ENCODE results near the gene MCOLN3.
A peak's percentile ranks its signal among the peaks of the same experiment; 100 is the strongest.

The MCOLN3 gene, protein sequence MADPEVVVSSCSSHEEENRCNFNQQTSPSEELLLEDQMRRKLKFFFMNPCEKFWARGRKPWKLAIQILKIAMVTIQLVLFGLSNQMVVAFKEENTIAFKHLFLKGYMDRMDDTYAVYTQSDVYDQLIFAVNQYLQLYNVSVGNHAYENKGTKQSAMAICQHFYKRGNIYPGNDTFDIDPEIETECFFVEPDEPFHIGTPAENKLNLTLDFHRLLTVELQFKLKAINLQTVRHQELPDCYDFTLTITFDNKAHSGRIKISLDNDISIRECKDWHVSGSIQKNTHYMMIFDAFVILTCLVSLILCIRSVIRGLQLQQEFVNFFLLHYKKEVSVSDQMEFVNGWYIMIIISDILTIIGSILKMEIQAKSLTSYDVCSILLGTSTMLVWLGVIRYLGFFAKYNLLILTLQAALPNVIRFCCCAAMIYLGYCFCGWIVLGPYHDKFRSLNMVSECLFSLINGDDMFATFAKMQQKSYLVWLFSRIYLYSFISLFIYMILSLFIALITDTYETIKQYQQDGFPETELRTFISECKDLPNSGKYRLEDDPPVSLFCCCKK

GRCh38 chr1:85048296-85049064, at the start of gene MCOLN3:
Gene MCOLN3 (minus strand): TSS chr1:85048500. CDS start chr1:85045360, 3,140 bp downstream.
- DNase-seq, result no peak

GRCh38 chr1:85093644-85094043, 45.3 kb upstream of the MCOLN3 start:
- no peak for DNase-seq

- DNase-seq, result no peak
Measured at GRCh38 chr1:85091671-85092280, 43.5 kb upstream of the MCOLN3 start.

DNA sequence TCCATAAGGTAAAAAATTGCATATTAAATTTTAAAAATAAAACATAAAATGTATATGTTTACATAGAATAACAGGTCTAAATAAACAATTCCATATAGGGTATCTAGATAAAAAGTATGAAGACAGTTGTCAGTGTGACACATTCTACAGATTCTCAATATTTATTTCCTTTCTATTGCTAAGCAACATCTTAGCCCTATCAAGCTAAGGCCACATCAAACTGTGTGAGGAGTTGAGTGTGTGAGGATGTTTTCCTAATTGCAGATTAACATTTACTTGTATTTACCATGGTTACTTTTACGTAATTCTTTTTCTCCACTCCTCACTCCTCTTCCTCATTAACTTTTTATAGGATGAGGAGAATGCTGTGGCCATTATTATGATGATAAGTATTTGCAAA, 41.9 kb upstream of the MCOLN3 start:
- no peak for DNase-seq

- DNase-seq, result no peak
Measured at GRCh38 chr1:85089203-85089602, 40.9 kb upstream of the MCOLN3 start.

DNA sequence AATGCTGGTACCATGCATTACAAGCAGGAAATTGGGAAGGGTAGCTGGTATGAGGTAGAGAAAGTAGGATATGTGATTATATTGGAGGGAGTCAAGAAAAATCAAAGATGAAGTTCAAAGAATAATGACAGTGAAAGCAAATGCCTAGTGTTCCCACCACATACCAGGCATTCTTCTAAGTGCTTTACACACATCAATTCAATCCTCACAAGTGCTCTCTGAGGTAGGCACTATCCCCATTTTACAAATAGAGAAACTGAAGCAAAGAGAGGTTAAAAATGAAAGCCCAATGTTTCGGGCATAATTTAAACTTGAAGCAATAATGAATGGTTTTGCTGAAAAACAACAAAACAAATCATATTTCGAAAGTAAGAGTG, 40.1 kb upstream of the MCOLN3 start:
- no peak for DNase-seq

DNA sequence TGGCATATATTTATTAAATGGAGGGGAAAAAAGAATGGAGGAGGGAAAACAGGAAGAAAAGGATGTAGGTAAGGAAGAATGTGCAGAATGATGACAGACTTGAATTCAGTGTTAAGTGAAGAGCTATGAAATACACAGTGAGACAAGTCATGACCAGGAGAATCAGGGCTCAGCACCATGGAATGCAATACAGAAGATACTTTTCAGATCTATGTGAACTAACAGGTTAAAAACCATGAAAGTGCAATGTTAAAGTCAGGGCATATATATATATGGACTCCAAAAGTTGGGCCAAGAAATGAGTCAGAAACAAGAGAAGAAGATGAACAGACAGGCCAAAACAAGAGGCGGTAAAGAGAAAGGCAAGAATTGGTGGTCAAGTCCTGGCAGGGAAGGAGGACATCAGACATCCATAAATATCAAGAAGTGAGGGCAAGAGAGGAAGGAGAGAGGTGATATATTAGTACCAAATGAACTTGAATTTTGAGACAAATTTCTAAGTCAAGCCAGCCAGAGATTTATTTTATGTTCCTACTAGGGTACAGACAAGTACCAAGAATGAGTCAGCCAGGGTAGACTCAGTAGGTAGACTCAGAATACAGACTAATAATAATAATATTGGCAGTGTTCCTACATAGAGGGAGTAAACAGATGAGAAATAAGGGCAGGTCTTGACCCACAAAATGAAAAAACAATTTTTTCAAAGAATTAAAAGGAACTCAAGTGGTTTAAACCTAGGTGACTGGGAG, 39.5 kb upstream of the MCOLN3 start:
- DNase-seq, result no peak

GRCh38 chr1:85085417-85085816, 37.1 kb upstream of the MCOLN3 start:
- no peak for DNase-seq

DNA sequence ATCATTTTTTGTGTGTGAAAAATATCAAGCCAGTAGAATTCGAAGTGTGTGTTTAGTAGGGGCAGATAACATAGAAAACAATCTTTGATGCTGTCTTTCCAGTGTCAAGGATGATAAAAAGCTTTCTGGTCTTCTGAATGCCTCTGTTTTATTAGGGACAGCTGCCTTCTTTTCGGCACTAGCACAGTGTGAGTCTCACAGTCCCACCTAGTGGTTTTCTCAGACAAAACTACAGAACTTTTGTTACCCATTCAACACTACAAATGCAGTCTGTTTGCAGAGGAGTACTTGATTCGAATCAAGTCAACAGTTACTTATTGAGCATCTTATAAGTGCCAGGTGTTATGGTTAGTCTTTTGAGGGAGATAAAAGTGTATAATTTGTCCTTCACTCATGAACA, 30.6 kb upstream of the MCOLN3 start:
- no peak for DNase-seq

DNA sequence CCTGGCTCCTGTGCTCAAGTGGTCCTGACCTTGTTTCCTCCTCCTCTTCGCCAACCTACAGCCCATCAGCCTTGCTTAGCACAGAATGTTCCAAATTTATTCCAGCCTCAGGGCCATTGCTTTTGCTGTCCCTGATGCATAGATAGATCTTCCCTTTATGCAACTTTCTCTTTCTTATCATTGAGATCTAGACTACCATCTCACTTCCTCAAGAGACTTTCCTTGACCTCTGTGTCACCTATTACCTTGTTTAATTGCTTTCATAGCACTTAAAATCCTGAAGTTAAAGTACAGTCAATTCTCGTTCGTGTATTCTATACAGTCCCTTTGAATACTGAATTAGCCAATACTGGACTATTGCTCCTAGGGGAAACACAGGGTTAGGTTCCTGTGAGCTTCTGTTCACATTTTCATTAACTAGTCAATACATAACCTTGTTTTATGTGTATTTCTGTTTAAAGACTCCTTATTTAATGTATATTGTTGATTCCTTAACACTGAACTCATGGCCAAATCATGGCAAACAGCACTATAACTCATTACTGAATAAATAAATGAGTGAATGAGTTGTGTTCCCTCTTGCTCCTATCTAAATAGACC, 26.2 kb upstream of the MCOLN3 start:
- DNase-seq, result no peak

DNA sequence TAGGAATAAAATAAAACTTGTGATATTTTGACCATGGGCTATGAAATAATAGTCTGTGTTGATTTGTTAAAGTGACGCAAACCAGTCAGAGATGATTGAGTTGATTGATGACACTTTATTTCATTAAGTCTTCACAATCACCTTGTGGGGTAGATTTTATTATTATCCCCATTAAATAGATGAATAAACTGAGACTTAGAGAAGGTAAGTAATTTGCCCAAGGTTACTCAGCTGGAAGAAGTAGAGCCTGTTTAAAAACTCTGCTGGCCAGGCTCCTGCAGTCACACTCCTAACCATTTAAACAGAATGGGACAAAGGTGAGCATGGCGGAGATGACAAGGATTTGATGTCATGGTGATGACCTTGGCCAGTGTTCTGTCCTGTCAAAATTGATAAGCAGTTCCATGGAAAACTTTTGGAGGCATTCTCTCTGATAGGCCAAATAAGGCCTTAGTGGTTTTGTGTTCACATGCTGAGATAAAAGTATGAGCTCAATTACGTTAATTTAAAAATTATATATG, 22.7 kb upstream of the MCOLN3 start:
- DNase-seq, result no peak

DNA sequence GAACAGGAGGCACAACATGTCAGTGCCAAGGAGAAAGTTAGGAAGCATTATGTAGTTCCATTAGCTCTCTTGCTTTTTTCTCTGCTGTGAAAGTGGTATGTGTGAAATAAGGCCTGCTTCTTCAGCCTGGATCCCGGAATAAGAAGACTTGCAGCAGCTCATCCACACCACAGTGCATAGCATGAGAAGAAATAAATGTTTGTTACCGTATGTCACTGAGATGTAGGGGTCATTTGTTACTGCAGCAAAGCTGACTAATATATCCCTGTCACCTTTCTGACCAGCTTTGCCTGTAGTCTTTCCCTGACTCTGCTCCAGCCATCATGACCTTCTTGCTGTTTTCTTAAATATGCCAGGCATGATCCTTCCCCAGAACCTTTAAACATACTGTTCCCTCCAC, 20.5 kb upstream of the MCOLN3 start:
- no peak for DNase-seq

DNA sequence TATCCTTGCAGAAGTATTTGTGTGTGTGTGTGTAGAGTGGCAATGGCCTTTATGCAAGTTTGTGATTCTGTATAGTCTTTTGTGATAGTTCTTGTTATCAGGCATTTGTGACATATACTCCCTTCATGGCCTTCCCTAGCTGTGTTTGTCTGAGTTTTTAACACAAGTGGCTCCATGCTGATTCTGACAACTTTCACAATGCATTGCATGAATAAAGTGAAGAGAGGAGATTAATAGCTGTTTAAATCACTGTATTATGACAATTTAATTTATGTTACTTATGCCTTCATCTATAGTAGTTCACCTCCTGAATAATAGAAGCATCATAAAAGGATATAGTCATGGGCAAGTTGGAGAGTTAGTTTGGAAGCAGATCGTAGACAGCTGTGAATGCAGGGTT, 17.2 kb upstream of the MCOLN3 start:
- DNase-seq, result no peak

GRCh38 chr1:85062425-85063026, 14.2 kb upstream of the MCOLN3 start:
- DNase-seq, result no peak

DNA sequence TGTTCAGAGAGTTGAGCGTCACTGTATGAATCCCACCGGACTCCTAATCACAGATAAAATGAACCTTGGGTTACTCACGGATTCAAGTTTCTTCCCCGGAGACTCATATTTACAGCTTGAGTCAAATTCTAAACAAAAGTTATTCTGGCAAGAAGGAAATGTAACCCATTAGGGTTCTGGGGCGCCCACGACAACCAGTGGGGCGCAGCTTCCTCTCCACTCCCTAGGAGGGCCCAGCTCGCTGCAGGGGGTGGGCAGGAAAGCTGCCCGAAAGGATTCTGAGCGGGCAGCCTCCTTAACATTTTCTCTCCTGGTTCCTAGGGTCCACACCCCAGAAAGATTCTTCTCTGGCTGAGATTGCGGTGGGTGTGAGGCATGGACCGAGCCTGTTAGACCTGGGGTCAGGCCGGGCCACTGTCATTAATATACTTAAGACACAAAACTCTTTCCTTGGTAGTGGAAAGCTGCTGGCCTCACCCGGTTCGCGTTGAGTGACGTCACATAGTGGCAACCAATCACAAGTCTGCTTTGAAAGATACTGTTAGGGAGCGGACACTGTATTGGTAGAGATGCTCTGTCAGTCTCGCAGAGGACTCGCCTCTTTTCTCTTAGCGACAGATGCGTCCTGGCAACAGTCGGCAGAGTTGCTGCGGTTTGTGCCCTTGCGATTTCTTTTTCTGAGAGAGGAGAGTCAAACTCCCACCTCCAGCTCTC, 13.6 kb upstream of the MCOLN3 start:
- DNase-seq, result peak; percentile 68

- DNase-seq, result no peak
Measured at GRCh38 chr1:85060038-85060437, 11.7 kb upstream of the MCOLN3 start.

DNA sequence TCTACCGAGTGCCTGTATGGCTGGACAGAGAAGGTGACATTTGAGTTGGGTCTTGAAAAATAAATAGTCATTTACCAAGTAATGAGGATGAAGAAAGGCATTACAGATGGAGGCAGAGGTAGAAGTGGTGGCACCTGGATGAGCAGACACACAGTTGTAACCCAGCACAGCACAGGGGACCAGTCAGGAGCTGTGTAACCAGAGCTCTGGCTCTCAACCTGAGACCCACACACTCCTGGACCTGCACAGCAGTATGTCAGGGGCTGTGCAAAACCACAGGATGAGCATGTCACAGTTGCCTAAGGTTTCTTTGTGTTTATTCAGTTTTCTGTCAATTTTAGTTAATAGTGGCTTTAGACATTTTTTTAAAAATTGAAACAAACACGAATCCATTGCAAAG, 11.3 kb upstream of the MCOLN3 start:
- no peak for DNase-seq

- DNase-seq, result no peak
Measured at GRCh38 chr1:85058786-85059185, 10.5 kb upstream of the MCOLN3 start.

DNA sequence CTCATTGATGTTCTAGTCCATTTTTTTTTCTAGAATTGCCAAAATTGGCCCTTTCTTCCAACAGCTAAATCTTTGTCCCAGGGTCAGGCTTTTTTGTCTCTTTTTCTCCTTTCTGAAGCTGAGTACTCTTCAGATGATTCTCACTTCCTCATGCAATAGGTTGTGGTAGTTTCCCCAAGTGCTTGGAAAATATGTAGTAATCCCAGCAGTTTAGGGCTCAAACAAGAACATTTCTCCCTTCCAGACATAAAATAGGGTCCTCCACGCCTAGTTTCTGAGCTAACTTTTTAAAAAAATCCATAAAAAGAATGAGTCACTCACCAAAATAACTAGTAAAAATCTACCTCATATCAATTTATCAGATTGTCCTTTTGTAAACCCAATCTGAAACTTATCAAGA, 10.0 kb upstream of the MCOLN3 start:
- DNase-seq, result no peak

DNA sequence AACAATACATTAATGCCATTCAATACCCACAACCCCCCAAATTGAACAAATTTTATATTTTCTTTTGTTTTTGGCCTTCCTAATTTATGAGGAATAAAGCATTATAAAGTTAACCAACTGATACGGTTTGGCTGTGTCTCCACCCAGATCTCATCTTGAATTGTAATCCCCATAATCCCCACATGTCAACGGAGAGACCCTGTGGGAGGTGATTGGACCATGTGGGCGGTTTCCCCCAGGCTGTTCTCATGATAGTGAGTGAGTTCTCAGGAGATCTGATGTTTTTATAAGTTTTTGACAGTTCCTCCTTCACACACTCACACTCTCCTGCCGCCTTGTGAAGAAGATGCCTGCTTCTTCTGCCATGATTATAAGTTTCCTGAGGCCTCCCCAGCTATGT, 6.4 kb upstream of the MCOLN3 start:
- no peak for DNase-seq

- DNase-seq, result no peak
Measured at GRCh38 chr1:85049735-85050166, 1.5 kb upstream of the MCOLN3 start.
